Chondrocyte (in vitro differentiated cells): ENCODE results near the gene PRR20B. TPM values are rescaled to one million over a fixed set of nuclear protein-coding genes. Genes with fewer than 3 reads are reported as not detected.
A peak's percentile ranks its signal among the peaks of the same experiment; 100 is the strongest.
"Not testable (repeated sequence)": the region's sequence is repeated elsewhere in the genome, so short reads cannot be mapped to it uniquely, and the experiment has no call there.

Experiments
- DNase-seq: peaks from one replicate; pipeline ENCODE4 v3.0.0; 2021; ENCODE audit warnings: mixed read lengths, low spot score
- H3K27ac Mint-ChIP-seq: one replicate; pipeline ENCODE4 v1.8.0; 2021; ENCODE audit warnings: mild to moderate bottlenecking, moderate library complexity, mixed read lengths; ENCODE audit not compliant: unreplicated experiment
- H3K27me3 Mint-ChIP-seq: 2 replicates; pipeline ENCODE4 v1.8.0; 2021; ENCODE audit warnings: low read depth, mixed read lengths
- H3K36me3 Mint-ChIP-seq: 2 replicates; pipeline ENCODE4 v1.8.0; 2021; ENCODE audit warnings: low read depth, mixed read lengths
- H3K4me1 Mint-ChIP-seq: 2 replicates; pipeline ENCODE4 v1.8.0; 2021; ENCODE audit warnings: low read depth, mild to moderate bottlenecking, mixed read lengths
- H3K4me3 Mint-ChIP-seq: one replicate; pipeline ENCODE4 v1.8.0; 2021; ENCODE audit warnings: mild to moderate bottlenecking, moderate library complexity, mixed read lengths; ENCODE audit not compliant: unreplicated experiment
- H3K9me3 Mint-ChIP-seq: 2 replicates; pipeline ENCODE4 v1.8.0; 2021; ENCODE audit warnings: low read depth, mixed read lengths
- CTCF ChIP-seq: fragments of 200-600 bp; sonication (generic); IDR thresholded peaks from 2 replicates; pipeline ENCODE4 v1.5.0; 2021; ENCODE audit warnings: antibody characterized with exemption, mild to moderate bottlenecking, moderate library complexity
- total RNA-seq: library from RNA; stranded (reverse); gene quantifications from 3 replicates; pipeline ENCODE4 v1.2.1, GENCODE V29; 2021

Gene PRR20B
- total RNA-seq, 1 donor from 2014 or later = not detected

GRCh38 chr13:57138988-57139387 lies 8.3 kb upstream of the PRR20B start:
- Mint-ChIP-seq H3K4me1 (no peaks in the 10 kb centered on the region), H3K4me3 (no peak overlapping the region), H3K36me3 (no peaks in the 10 kb centered on the region), H3K27ac (no peak overlapping the region), H3K9me3 (no peaks in the 10 kb centered on the region), H3K27me3 (no peaks in the 10 kb centered on the region)
- TF ChIP-seq CTCF = no peak
- no peak for DNase-seq

- H3K27ac Mint-ChIP-seq, H3K27me3 Mint-ChIP-seq, H3K4me3 Mint-ChIP-seq, H3K9me3 Mint-ChIP-seq, H3K4me1 Mint-ChIP-seq, H3K36me3 Mint-ChIP-seq: not testable (repeated sequence)
- DNase-seq = peak; percentile 71
Observed at GRCh38 chr13:57139781-57140180, 7.5 kb upstream of the PRR20B start.

GRCh38 chr13:57140235-57140968 lies 6.9 kb upstream of the PRR20B start, which contains the start of gene PRR20A:
Gene PRR20A (plus strand): TSS chr13:57140918. CDS start chr13:57141305, 387 bp downstream.
- not testable (repeated sequence) for H3K27me3 Mint-ChIP-seq, H3K4me3 Mint-ChIP-seq, DNase-seq, H3K9me3 Mint-ChIP-seq, H3K36me3 Mint-ChIP-seq, H3K27ac Mint-ChIP-seq, H3K4me1 Mint-ChIP-seq

GRCh38 chr13:57148106-57148505 lies 818 bp downstream of the PRR20B start:
- not testable (repeated sequence) for H3K27ac Mint-ChIP-seq, H3K9me3 Mint-ChIP-seq, H3K4me1 Mint-ChIP-seq, H3K27me3 Mint-ChIP-seq, DNase-seq, H3K4me3 Mint-ChIP-seq, H3K36me3 Mint-ChIP-seq

GRCh38 chr13:57153761-57154160 lies 6.5 kb downstream of the PRR20B start, which contains the start of gene PRR20C:
Gene PRR20C (plus strand): TSS chr13:57154061. CDS start chr13:57154448, 387 bp downstream.
- H3K27ac Mint-ChIP-seq, DNase-seq, H3K4me3 Mint-ChIP-seq, H3K4me1 Mint-ChIP-seq, H3K36me3 Mint-ChIP-seq, H3K27me3 Mint-ChIP-seq, H3K9me3 Mint-ChIP-seq: not testable (repeated sequence)

GRCh38 chr13:57160332-57160731 lies 13.0 kb downstream of the PRR20B start, which contains the start of gene PRR20D:
Gene PRR20D (plus strand): TSS chr13:57160632. CDS start chr13:57161019, 387 bp downstream.
- H3K4me1 Mint-ChIP-seq, DNase-seq, H3K27ac Mint-ChIP-seq, H3K27me3 Mint-ChIP-seq, H3K9me3 Mint-ChIP-seq, H3K4me3 Mint-ChIP-seq, H3K36me3 Mint-ChIP-seq: not testable (repeated sequence)

- not testable (repeated sequence) for H3K36me3 Mint-ChIP-seq, H3K27me3 Mint-ChIP-seq, H3K9me3 Mint-ChIP-seq, DNase-seq, H3K27ac Mint-ChIP-seq, H3K4me1 Mint-ChIP-seq, H3K4me3 Mint-ChIP-seq
Observed at GRCh38 chr13:57166897-57167296, 19.6 kb downstream of the PRR20B start, which contains the start of gene PRR20E. Gene PRR20E (plus strand): TSS chr13:57167197. CDS start chr13:57167584, 387 bp downstream.

GRCh38 chr13:57191667-57192066 lies 44.4 kb downstream of the PRR20B start:
- peaks cover 3% of the 10 kb centered on the region for H3K9me3 Mint-ChIP-seq
- H3K27ac Mint-ChIP-seq = no peak overlapping the region
- H3K36me3 Mint-ChIP-seq = no peaks in the 10 kb centered on the region
- no peak overlapping the region for H3K4me3 Mint-ChIP-seq
- H3K27me3 Mint-ChIP-seq = no peaks in the 10 kb centered on the region
- H3K4me1 Mint-ChIP-seq = no peaks in the 10 kb centered on the region
- no peak for TF ChIP-seq CTCF
- no peak for DNase-seq

Other genes starting within 250 kb of the PRR20B start
- not detected in 3 replicates for gene PRR20A, start 6.6 kb upstream of the PRR20B start, total RNA-seq
- gene PRR20C, start 6.6 kb downstream of the PRR20B start, total RNA-seq = not detected in 3 replicates
- gene PRR20D, start 13.1 kb downstream of the PRR20B start, total RNA-seq = not detected in 3 replicates
- gene PRR20E, start 19.7 kb downstream of the PRR20B start, total RNA-seq = not detected in 3 replicates